HCT116 (cell line): Measurements from ENCODE around the gene DENND2A. TPM values are rescaled to one million over a fixed set of nuclear protein-coding genes. Genes with fewer than 3 reads are reported as not detected.

Experiments
- ATAC-seq: fragments of 200-7000 bp; cut with Tn5 transposase; 2 replicates; pipeline ENCODE4 v1.9.1; 2020; ENCODE audit warnings: mild to moderate bottlenecking, moderate library complexity
- BruUV-seq: library from RNA; stranded (reverse); fragments of 400-500 nt; replicated peaks from 2 replicates; lab custom pipeline; 2021; lab: Mats Ljungman, UMichigan
- CTCF ChIA-PET: fragments of 300-600 bp; sonication (Branson Sonifier 250); formaldehyde crosslinking; loops from one replicate; lab custom pipeline; 2021; ENCODE audit warnings: antibody characterized with exemption; lab: Charles Lee
- POLR2A ChIA-PET: fragments of 300-600, 350-600 bp; sonication (Branson Sonifier 250); formaldehyde crosslinking; loops from one replicate; lab custom pipeline; 2021; ENCODE audit warnings: antibody characterized with exemption; lab: Charles Lee
- RAD21 ChIA-PET, 2 experiments: fragments of 300-600 bp; sonication (Branson Sonifier 250); formaldehyde crosslinking; loops; one replicate each; lab custom pipeline; 2023; ENCODE audit warnings: low total read pairs in 2 of 2; ENCODE audit not compliant: uncharacterized antibody in 2 of 2, unreplicated experiment in 2 of 2, low non-redundant PET in 1 of 2; lab: Charles Lee
- DNase-seq: peaks from one replicate; pipeline ENCODE4 v3.0.0-alpha.2; 2010; ENCODE audit warnings: low read depth, low spot score
- H2AFZ ChIP-seq: fragments of 200-600 bp; shearing (Covaris generic), sonication (generic); 2 replicates; pipeline ENCODE4 v1.6.1; 2017; ENCODE audit warnings: low read depth, mixed run types, mixed read lengths, antibody characterized with exemption, low read length; ENCODE audit not compliant: poor library complexity, severe bottlenecking
- H3K27ac ChIP-seq: 2 replicates; pipeline ENCODE4 v1.5.1; 2012; ENCODE audit warnings: low read depth, low read length
- H3K27me3 ChIP-seq: fragments of 200-600 bp; sonication (generic); 2 replicates; pipeline ENCODE4 v1.6.1; 2016; ENCODE audit warnings: mixed run types, low read length, mixed read lengths; ENCODE audit not compliant: insufficient read depth
- H3K36me3 ChIP-seq, 2 experiments: fragments of 200-500 bp in 1 of 2; fragments of 200-600 bp in 1 of 2; sonication (Bioruptor generic) in 1 of 2; sonication (generic) in 1 of 2; 2 replicates each; pipeline versions ENCODE4 v1.5.1 to v1.6.1; 2014 to 2016; ENCODE audit warnings: low read length in 2 of 2, inconsistent platforms in 1 of 2, mixed read lengths in 1 of 2, mixed run types in 1 of 2; ENCODE audit not compliant: insufficient read depth in 2 of 2, control insufficient read depth in 1 of 2
- H3K4me1 ChIP-seq, 2 experiments: fragments of 200-600 bp in 1 of 2; sonication (generic) in 1 of 2; 2 replicates each; pipeline versions ENCODE4 v1.5.1 to v1.6.1; 2012 to 2017; ENCODE audit warnings: low read length in 2 of 2, inconsistent platforms in 1 of 2, mild to moderate bottlenecking in 1 of 2, mixed read lengths in 1 of 2, mixed run types in 1 of 2, moderate library complexity in 1 of 2; ENCODE audit not compliant: insufficient read depth in 2 of 2, control insufficient read depth in 1 of 2
- H3K4me2 ChIP-seq: fragments of 200-600 bp; sonication (generic); 2 replicates; pipeline ENCODE4 v1.6.1; 2017; ENCODE audit warnings: mixed run types, low read length, mixed read lengths
- H3K4me3 ChIP-seq, 2 experiments: fragments of 200-600 bp in 1 of 2; sonication (generic) in 1 of 2; replicated peaks in 1 of 2; 2 replicates each; pipeline ENCODE4 v1.5.1; 2011 to 2016; ENCODE audit warnings: low read length in 2 of 2, control low read depth in 1 of 2, low read depth in 1 of 2, mild to moderate bottlenecking in 1 of 2, mixed read lengths in 1 of 2, mixed run types in 1 of 2
- H3K79me2 ChIP-seq: fragments of 200-600 bp; sonication (generic); 2 replicates; pipeline ENCODE4 v1.6.1; 2017; ENCODE audit warnings: mild to moderate bottlenecking, mixed run types, low read length, moderate library complexity, mixed read lengths; ENCODE audit not compliant: insufficient read depth
- H3K9ac ChIP-seq: fragments of 200-600 bp; sonication (generic); 2 replicates; pipeline ENCODE4 v1.6.1; 2016; ENCODE audit warnings: low read length, mixed read lengths
- H3K9me2 ChIP-seq: fragments of 200-600 bp; sonication (generic), shearing (Covaris generic); 2 replicates; pipeline ENCODE4 v1.6.1; 2017; ENCODE audit warnings: mixed run types, mild to moderate bottlenecking, moderate library complexity; ENCODE audit not compliant: insufficient read depth
- H3K9me3 ChIP-seq, 2 experiments: fragments of 200-500 bp in 1 of 2; fragments of 200-600 bp in 1 of 2; sonication (Bioruptor generic) in 1 of 2; sonication (generic) in 1 of 2; 2 replicates each; pipeline ENCODE4 v1.6.1; 2014 to 2017; ENCODE audit warnings: low read length in 2 of 2, mixed read lengths in 2 of 2, inconsistent platforms in 1 of 2, low read depth in 1 of 2, mild to moderate bottlenecking in 1 of 2, mixed run types in 1 of 2, moderate library complexity in 1 of 2; ENCODE audit not compliant: control insufficient read depth in 1 of 2, insufficient read depth in 1 of 2
- H4K20me1 ChIP-seq: fragments of 200-600 bp; sonication (generic), shearing (Covaris generic); 2 replicates; pipeline ENCODE4 v1.6.1; 2017; ENCODE audit warnings: mixed run types, mild to moderate bottlenecking, moderate library complexity; ENCODE audit not compliant: insufficient read depth
- ATF3 ChIP-seq: IDR thresholded peaks from 2 replicates; pipeline ENCODE4 v1.6.1; 2012
- CEBPB ChIP-seq: IDR thresholded peaks from 2 replicates; pipeline ENCODE4 v1.6.1; 2012; ENCODE audit warnings: low read depth
- CTCF ChIP-seq, 3 experiments: fragments of 200-600 bp in 1 of 3; sonication (generic) in 1 of 3; IDR thresholded peaks in 2 of 3; conservative IDR thresholded peaks in 1 of 3; 2 replicates each; pipeline ENCODE4 v1.5.1; 2012 to 2017; ENCODE audit warnings: low read depth in 2 of 3, low read length in 2 of 3, antibody characterized with exemption in 1 of 3, borderline replicate concordance in 1 of 3, control low read depth in 1 of 3, mild to moderate bottlenecking in 1 of 3, mixed read lengths in 1 of 3, mixed run types in 1 of 3, moderate library complexity in 1 of 3; ENCODE audit not compliant: insufficient read depth in 1 of 3
- EZH2 ChIP-seq: fragments of 200-600 bp; sonication (generic); IDR thresholded peaks from 2 replicates; pipeline ENCODE4 v1.6.1; 2017; ENCODE audit warnings: antibody characterized with exemption, mixed run types
- FOSL1 ChIP-seq: IDR thresholded peaks from 2 replicates; pipeline ENCODE4 v1.6.1; 2012; ENCODE audit warnings: low read depth
- MAX ChIP-seq: IDR thresholded peaks from 2 replicates; pipeline ENCODE4 v1.6.1; 2012
- POLR2AphosphoS5 ChIP-seq: IDR thresholded peaks from 2 replicates; pipeline ENCODE4 v1.6.1; 2011; ENCODE audit warnings: mild to moderate bottlenecking, low read depth, low read length, moderate library complexity
- RAD21 ChIP-seq: IDR thresholded peaks from 2 replicates; pipeline ENCODE4 v1.6.1; 2012; ENCODE audit warnings: low read depth, mild to moderate bottlenecking
- SIN3A ChIP-seq: IDR thresholded peaks from 2 replicates; pipeline ENCODE4 v1.6.1; 2012; ENCODE audit warnings: low read depth
- SP1 ChIP-seq: IDR thresholded peaks from 2 replicates; pipeline ENCODE4 v1.6.1; 2012; ENCODE audit warnings: low read depth
- SRF ChIP-seq: IDR thresholded peaks from 2 replicates; pipeline ENCODE4 v1.6.1; 2012; ENCODE audit warnings: low read depth
- TCF7L2 ChIP-seq: IDR thresholded peaks from 2 replicates; pipeline ENCODE4 v1.7.0; 2011; ENCODE audit warnings: borderline replicate concordance, inconsistent platforms; ENCODE audit not compliant: insufficient read depth, insufficient read length; ENCODE audit errors: extremely low read depth
- ZFX ChIP-seq: fragments of 450-650 bp; IDR thresholded peaks from 2 replicates; pipeline ENCODE4 v1.6.1; 2017
- intact Hi-C: fragments of 100-400 bp; cut with micrococcal nuclease; formaldehyde crosslinking; loops from 2 replicates; pipeline ENCODE4 v1.10.0; 2022
- total RNA-seq: library from RNA; stranded (reverse); gene quantifications from one replicate; pipeline ENCODE4 v1.2.1, GENCODE V29; 2021; ENCODE audit not compliant: unreplicated experiment

Gene DENND2A
- total RNA-seq, 1 experiment from 2014 or later, result 0.12 TPM

GRCh38 chr7:140641524-140642195, 1.0 kb upstream of the DENND2A start:
- no TSS peak for BruUV-seq
- no peak overlapping the region for H3K4me2 ChIP-seq
- no peaks in the 10 kb centered on the region for H3K9me2 ChIP-seq
- no peaks in the 10 kb centered on the region; the same call in 1 of the 2 replicates for H3K27me3 ChIP-seq
- H2AFZ ChIP-seq, result no peak overlapping the region
- no peaks in the 10 kb centered on the region for H3K9me3 ChIP-seq
- ChIA-PET RAD21 (no interaction called here), POLR2A (no interaction called here), CTCF (no interaction called here)
- H4K20me1 ChIP-seq, result no peaks in the 10 kb centered on the region
- intact Hi-C loops, result no loop called here
- H3K4me3 ChIP-seq, result no peak overlapping the region
- no peak for DNase-seq
- no peak overlapping the region for H3K27ac ChIP-seq
- TF ChIP-seq RAD21 (no peak), CEBPB (no peak)
- H3K4me1 ChIP-seq, result peaks cover 0 to under 1% of the 10 kb centered on the region in 2 experiments; a peak in 1 of 4 replicates
- no peak overlapping the region for H3K9ac ChIP-seq
- H3K79me2 ChIP-seq, result no peaks in the 10 kb centered on the region
- no peaks in the 10 kb centered on the region for H3K36me3 ChIP-seq
- ATAC-seq, result no peak

GRCh38 chr7:140640060-140640637, 464 bp downstream of the DENND2A start:
- H3K4me3 ChIP-seq, result no peak overlapping the region

More at GRCh38 chr7:140640060-140640637, 464 bp downstream of the DENND2A start:
- no peak for ATAC-seq
- Histone ChIP-seq H3K4me2 (no peak overlapping the region), H3K9me3 (no peaks in the 10 kb centered on the region), H2AFZ (no peak overlapping the region), H3K36me3 (no peaks in the 10 kb centered on the region), H3K79me2 (no peaks in the 10 kb centered on the region), H3K9ac (no peak overlapping the region), H3K27me3 (no peaks in the 10 kb centered on the region; the same call in 1 of the 2 replicates), H3K9me2 (no peaks in the 10 kb centered on the region), H4K20me1 (no peaks in the 10 kb centered on the region), H3K4me1 (no peaks in the 10 kb centered on the region), H3K27ac (no peak overlapping the region)
- POLR2A ChIA-PET, result no interaction called here
- TF ChIP-seq CTCF (IDR thresholded peaks at IDR 0.05 in 2 of 3, conservative IDR thresholded peaks at IDR 0.05 in 1 of 3; ENCODE audit: borderline replicate concordance in 1 of 3, insufficient read depth in 1 of 3, low read depth in 2 of 3, low read length in 2 of 3), result no peak
- no peak for TF ChIP-seq SIN3A
- no peak for TF ChIP-seq SRF
- TF ChIP-seq ATF3, result no peak
- TF ChIP-seq TCF7L2, result no peak
- TF ChIP-seq SP1, result no peak
- no peak for TF ChIP-seq FOSL1
- no peak for TF ChIP-seq CEBPB
- TF ChIP-seq MAX, result no peak
- TF ChIP-seq POLR2AphosphoS5, result no peak
- no peak for TF ChIP-seq EZH2
- TF ChIP-seq ZFX, result no peak
- DNase-seq, result no peak
- RAD21 ChIA-PET, result no interaction called here
- intact Hi-C loops, result no loop called here
- CTCF ChIA-PET, result no interaction called here
- BruUV-seq, result no TSS peak
